A673 (cell line): ENCODE data around the gene PLEKHA6.

Experiments used
- CTCF ChIP-seq: fragments of 300-800, 200-600 bp; sonication (generic); conservative IDR thresholded peaks from 2 replicates; pipeline ENCODE4 v1.5.1; 2017; ENCODE audit warnings: low read depth, mild to moderate bottlenecking, antibody characterized with exemption, low read length, moderate library complexity, mixed read lengths
- EZH2 ChIP-seq: fragments of 200-600 bp; sonication (generic); IDR thresholded peaks from 2 replicates; pipeline ENCODE4 v1.6.1; 2017; ENCODE audit warnings: borderline replicate concordance, low read depth, mild to moderate bottlenecking, mixed read lengths, antibody characterized with exemption, low read length; ENCODE audit not compliant: poor library complexity, severe bottlenecking

GRCh38 chr1:204336421-204337035 lies 23.2 kb downstream of the PLEKHA6 start:
- TF ChIP-seq CTCF, result no peak
- TF ChIP-seq EZH2, result no peak
